ACHN (cell line): ENCODE results near the gene MAGI2.
"Not testable (repeated sequence)": the region's sequence is repeated elsewhere in the genome, so short reads cannot be mapped to it uniquely, and the experiment has no call there.

ENCODE experiments used
- DNase-seq: peaks from one replicate; pipeline ENCODE4 v3.0.0-alpha.2; 2015
- in situ Hi-C: cut with HindIII; loops from 2 replicates; pipeline ENCODE4 v1.10.0; 2017; ENCODE audit warnings: low sequenced_read_pairs, low pct_ligation_motif_present, low pct_unique_long_range_greater_than_20kb

Gene MAGI2

DNA sequence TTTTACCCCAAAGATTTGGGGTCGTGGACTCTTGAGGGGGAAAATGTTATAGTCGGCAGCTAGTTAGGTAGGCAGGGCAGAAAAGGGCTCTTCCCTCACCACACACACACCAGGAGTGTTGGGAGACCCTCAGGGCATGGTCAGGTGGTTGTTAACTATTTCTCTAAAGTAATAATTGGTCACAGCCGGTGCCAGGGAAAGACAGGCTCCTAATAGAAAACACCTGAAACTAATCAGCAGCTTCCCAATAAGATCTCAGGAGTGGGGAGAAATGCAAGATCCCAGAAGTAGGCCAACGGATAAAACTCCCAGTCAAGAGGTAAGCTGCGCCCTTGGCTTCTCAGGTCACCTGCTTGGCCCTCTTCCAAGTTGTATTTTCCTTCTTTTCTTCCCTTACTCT lies 1441.8 kb downstream of the MAGI2 start:
- in situ Hi-C loops = no loop called here
- no peak for DNase-seq

DNA sequence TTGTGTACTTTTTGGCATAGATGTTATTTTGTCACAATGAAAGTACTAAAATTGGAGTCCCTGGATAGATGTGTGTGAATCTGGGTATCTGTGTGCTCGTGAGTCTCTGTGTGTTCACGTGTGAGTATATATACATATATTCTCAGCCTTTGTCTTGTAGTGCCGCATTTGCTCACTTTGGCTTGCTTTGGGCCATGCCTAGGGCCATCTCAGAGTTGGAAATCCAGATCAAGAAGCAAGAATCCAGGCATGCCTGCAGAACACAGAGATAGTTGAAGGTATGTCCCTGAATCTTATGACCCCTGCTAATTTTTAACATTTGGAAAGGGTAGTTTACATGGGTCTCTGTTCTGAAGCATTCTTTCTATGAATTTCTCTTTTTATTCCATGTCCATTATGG lies 1446.2 kb downstream of the MAGI2 start:
- no peak for DNase-seq
- in situ Hi-C loops = no loop called here

DNA sequence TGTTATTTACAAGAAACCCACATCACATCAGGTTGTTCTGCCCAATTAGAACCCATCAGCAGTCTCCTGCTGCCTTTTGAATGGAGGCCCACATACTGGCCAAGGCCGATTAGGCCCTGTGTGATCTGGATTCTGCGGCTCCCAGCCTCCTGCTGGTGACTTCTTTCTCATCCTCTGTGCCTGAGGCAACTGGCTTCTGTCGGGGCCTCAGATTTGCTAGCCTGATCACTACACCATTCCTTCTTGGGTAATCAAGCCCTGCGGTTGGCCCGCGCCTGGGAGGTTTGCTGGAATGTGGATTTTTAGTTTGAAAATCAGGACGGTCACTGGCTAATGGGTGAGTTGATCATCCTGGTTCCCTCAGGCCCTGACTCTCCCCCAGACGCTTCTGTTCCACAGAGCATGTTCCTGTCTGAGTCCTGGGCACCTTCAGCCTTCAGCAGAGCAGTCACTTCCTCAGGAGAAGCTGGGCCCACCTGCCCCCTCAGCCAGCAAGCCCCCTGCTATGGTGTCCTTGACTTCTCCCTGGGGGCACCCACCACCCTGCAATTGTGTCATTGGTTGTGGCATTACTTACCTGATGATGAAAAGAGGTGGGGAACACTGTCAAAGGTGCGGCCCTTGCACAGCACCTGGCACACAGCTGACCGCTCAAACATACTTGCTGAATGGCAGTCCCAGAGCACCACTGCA lies 1447.3 kb downstream of the MAGI2 start:
- in situ Hi-C loops = no loop called here
- no peak for DNase-seq

DNA sequence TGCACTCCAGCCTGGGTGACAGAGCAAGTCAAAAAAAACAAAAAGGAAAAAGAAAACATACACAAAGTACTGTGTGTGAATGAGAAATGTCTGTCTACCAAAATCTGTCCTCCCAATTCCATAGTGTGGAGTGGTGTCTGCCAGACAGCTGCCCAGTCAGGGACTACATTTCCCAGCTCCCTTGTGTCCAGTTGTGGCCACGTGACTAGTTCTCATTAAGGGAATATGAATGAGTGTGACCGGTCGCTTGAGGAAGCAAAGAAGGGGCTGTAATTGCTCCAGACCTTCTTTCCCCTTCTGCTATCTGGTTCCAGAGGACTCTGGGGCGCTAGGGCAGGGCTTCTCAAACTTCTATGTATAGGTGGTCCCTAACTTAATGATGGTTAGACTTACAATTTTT lies 1450.8 kb downstream of the MAGI2 start:
- DNase-seq = no peak
- in situ Hi-C loops = no loop called here

DNA sequence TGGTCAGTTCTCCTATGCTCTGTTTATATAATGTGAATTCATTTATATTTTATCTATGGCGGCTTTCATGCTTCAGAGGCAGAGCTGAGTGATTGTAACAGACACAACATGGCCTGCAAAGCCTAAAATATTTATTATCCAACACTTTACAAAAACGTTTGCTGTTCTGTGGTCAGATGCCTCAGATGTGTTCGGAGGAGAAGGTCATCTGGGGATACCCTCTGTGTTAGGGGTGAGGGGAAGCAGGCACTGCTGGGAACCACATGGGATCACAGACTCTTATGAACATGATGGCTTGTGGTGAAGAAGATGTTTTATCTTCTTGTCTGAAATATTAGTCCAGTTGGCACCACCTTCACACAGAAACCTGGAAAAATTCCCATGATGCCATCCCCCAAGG lies 1451.4 kb downstream of the MAGI2 start:
- DNase-seq = no peak

DNA sequence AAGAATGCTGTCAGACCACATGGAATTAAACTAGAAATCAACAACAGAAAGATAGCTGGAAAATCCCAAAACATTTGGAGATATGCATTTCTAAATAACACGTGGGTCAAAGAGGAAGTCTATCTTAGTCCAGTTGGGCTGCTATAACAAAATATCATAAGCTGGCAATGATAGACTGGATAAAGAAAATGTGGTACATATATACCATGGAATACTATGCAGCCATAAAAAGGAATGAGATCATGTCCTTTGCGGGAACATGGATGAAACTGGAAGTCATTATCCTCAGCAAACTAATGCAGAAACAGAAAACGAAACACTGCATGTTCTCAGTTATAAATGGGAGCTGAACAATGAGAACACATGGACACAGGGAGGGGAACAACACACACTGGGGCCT lies 1454.3 kb downstream of the MAGI2 start:
- DNase-seq, in situ Hi-C loops: not testable (repeated sequence)

More for the DNA sequence above, 1451.4 kb downstream of the MAGI2 start:
- in situ Hi-C loops = no loop called here

DNA sequence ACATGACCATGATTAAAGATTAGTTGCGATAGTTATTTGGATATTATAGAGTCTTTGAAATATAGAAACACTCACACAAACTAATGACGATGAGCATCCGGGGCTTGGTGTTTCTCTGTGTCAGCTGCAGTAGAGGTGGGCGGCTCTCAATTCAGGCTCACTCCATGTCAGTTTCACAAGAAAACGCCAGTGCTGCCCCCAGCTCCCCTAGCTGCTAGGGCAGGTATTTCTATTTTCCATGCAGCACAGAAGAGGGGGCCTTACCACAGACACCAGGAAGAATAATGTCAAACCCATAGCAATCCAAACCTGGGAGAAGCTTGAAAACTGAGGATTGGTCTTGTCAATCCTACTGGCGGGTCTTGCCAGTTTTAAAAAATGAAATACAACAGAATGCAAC lies 1457.8 kb downstream of the MAGI2 start:
- no peak for DNase-seq
- in situ Hi-C loops = no loop called here

DNA sequence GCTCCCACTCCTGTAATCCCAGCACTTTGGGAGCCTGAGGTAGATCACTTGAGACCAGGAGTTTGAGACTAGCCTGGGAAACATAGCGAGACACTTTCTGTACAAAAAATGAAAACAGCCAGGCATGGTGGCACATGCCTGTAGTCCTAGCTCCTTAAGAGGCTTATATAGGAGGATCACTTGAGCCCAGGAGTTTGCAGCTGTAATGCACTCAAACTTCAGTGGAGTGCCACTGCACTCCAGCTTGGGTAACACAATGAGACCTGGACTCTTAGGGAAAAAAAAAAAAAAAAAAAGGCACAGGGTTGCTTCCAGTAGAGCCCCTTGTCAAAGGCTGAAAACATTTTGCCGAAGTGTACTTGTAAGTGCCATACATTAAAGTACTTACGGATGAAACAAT lies 1459.6 kb downstream of the MAGI2 start:
- in situ Hi-C loops = no loop called here
- no peak for DNase-seq

DNA sequence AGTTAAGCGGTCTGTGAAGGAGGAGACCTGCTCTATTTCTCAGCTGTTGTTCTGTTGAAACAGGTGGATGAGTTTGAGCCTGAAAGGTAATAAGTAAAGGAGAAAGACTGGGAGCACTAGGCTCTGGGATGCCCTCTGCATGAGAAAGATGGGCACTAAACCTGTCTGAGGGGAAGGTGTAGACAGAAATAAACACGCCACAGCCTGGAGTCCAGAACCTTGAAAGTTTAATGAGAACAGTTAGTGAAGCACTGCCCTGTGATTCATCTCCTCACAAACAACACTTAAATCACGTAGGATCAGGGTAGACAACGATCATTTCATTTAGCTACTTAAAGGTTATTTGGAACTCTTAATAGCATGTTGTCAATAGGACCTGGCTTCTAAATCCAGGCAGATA lies 1461.8 kb downstream of the MAGI2 start:
- in situ Hi-C loops = no loop called here
- no peak for DNase-seq

DNA sequence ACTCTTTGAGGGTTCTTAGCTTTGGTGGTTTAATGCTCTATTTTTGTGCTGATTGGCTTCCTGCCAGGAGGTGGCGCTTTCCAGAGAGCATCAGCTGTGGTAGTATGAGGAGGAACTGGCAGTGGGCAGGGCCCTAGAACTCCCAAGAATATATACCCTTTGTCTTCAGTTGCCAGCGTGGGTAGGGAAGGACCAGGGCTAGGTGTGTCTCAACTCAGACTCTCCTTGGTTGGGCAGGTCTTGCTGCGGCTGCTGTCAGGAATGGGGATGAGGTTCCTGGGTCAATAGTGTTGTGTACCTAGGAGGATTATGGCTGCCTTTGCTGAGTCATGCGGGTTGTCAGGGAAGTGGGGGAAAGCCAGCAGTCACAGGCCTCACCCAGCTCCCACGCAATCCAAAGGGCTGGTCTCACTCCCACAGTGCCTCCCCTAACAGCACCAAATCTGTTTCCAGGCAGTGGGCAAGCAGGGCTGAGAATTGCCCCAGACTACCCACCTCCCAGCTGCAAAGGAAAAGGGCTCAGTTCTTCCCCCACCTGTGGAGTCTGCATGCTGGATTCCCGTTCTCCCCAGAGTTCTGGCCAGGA lies 1463.4 kb downstream of the MAGI2 start:
- in situ Hi-C loops = no loop called here
- peak; percentile 35 for DNase-seq

DNA sequence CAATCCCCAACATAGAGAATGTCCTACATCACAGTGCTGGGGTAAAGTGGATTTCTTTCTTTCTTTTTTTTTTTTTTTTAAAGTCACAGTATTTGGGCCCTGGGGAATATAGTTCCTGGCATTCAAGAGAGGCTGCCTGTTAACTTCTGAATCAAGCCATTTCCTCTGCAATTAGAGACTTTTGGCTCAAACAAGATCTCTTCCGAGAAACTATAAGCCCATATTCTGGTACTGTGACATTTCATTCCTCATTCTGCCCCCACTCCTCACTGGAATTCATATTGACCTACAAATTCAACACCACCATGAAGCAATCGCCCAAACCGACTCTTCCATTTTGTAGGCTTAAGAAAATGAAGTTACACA lies 1467.5 kb downstream of the MAGI2 start:
- DNase-seq = no peak
- in situ Hi-C loops = no loop called here

DNA sequence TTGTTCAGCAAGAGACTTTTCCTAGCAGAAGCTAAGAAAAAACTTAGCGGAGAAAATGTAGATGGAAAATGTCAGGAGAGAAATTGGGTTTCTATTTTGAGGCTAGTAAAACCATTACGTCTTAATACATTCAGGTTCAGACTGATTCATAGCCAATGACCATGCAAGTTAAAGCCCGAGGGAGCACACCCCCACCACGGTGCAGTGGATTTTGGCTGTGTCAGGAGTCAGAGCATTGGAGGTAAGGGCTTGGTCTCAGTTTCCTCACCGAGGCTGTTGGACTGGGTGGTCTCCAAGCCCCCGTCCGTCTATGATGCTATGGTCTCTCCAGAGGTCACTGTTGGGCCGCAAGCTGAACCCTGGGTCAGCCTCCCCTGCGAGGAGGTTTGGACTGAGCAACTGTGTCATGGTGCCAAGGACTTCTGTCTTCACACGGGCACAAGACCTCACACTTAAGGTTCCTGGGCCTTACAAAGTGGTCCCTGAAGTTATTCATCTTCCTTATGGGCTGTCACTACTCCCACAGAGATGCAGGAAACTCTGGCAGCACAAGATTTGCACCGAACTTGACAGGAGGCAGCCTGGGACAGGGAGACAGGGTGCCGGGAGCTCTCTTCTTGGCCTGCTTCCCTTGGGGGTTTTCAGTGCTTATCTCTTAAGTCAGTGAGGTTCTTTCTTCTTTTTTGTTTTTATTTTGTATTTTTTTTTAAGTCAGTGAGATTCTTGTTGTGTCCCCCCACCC lies 1468.1 kb downstream of the MAGI2 start:
- in situ Hi-C loops = no loop called here
- DNase-seq = no peak

DNA sequence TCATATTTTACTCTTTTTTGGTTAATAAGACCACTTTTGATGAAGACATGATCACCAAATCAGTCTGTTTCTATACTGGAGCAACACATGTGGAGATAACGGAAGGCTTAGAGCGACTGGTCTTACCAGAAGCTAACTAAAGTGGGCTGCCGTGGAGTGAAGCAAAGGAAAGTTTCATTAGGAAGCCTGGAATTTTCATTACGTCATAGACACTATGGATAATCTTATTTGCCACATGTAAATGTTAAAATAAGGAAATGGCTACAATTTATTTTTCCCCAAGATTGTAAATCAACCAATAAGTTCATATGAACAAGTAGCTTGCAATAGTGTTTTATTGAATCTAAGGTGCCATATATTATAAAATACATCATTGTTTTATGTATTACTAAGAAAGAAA lies 1469.5 kb downstream of the MAGI2 start:
- DNase-seq = no peak
- in situ Hi-C loops = no loop called here

DNA sequence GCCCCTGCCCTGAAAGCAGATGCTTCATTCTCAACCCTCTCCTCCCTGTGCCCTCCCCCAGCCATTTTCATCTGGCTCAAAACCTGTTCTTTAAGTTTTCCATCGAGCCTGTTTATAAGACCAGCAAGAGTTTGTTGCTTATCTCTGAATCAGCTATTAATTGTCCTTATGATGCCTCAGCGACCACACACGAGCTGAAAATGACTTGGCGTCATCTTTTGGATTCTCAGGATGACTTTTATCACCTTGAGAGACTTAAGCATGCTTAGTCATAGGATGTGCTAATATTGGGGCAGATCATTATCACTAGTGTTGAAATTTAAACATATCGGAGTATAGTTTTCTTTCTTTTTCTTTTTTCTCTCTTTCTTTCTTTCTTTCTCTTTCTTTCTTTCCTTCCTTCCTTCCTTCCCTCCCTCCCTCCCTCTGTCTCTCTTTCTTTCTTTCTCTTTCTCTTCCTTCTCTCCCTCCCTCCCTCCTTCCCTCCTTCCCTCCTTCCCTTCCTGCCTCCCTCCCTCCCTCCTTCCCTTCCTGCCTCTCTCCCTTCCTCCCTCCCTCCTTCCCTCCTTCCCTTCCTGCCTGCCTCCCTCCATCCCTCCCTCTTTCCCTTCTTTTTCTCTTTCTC lies 1470.4 kb downstream of the MAGI2 start:
- DNase-seq = no peak
- in situ Hi-C loops = no loop called here

DNA sequence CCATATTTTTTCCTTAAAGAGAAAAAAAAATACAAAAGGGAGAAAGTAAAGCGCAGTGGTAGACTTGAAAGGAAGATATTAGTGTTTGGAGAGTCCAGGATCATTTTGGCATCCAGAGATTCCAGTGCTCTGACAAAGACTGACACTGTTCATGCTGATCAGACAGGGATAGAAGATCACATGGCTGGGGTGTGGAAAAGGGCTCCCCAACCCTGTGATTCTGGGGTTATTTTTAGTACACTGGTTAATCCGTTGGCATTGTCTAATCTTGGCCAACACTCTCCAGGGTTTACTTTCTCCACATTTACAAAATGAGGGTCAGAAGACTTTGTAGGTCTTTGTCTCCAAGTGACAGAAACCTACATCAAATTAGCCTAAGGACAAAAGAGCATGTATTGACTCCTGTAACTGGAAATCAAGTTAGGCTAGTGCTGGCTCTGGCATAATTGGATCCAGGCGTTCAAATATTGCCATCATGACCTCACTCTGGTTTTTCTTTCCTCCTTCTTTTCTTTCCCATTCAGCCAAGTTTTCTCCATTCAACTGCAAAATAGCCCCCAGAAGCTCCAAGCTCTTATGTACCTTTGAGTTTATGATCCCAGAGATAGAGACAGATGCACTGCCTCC lies 1473.3 kb downstream of the MAGI2 start:
- DNase-seq = no peak
- in situ Hi-C loops = no loop called here

DNA sequence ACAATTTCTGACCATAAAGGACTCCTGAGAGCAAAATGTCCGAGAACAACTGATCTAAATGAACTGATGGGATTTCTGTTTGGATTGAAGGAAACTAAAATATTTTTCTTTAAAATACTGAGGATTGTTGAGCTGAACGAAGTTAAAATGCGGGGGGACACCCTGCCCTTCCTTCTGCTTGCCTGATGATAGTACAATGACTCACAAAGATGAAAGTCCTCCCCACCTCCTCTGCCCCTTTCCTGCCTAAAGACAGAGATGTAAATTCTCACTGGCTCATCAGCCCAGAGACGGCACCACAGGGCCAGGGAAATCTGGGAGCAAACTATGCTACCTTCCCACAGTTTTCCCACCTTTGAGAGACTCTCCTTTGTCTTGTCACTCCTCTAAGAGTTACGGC lies 1474.2 kb downstream of the MAGI2 start:
- in situ Hi-C loops = no loop called here

DNA sequence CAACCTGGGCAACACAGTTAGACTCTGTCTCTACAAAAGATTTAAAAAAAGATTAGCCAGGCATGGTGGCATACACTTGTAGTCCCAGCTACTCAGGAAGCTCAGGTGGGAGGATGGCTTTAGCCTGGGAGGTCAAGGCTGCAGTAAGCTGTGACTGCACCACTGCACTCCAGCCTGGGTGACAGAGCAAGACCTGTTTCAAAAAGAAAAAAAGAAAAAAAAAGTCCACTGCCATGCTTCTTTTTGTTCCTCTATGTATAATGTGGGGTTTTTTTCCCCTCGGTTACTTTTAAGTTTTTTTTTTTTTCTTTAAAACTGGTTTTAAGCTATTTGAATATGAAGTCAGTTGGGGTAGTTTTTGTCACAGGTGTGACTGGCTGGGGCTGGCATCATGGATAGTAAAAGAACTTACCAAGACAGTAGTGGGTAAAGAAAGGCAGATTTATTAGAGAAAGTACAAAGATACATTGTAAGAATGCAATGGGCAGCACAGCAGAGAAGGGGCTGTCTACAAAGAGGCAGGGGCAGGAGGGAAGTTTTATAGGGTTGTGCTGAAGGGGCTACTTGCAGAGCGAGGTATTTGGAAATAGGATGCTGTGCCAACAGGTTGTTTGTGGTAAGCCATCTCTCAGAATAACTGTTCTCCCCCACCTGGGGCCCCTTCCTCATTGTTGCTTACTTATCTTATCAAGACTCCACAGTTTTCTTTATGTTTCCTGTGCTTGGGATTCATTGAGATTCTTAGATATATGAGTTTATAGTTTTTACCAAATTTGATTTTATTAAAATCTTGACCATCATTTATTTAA lies 1477.6 kb downstream of the MAGI2 start:
- in situ Hi-C loops = no loop called here
- no peak for DNase-seq

More for the DNA sequence above, 1474.2 kb downstream of the MAGI2 start:
- DNase-seq = no peak

DNA sequence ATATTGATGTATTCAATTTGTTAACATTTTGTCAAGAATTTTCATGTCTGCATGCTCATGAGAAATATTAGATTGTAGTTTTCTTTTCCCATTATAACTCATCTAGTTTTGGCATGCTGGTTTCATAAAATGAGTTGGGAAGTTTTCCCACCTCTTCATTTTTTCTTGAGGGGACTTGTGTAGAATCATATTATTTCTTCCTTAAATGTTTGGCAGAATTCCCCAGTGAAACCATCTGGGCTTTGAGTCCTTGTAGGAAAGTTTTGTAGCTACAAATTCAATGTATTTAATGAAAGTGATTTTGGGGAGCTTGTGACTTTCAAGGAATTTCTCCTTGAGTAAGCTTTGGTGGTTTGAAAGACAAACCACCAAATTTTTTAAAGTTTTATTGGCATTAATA lies 1481.7 kb downstream of the MAGI2 start:
- DNase-seq = no peak
- in situ Hi-C loops = no loop called here
